Measurements from ENCODE around the gene CD2.

GRCh38 chr1:116733476-116734365 lies 20.5 kb upstream of the CD2 start:
- TF ChIP-seq CTCF (IDR thresholded peaks at IDR 0.05; ENCODE audit: borderline replicate concordance, extremely low read depth, low read length, poor library complexity, severe bottlenecking) (no peak), EZH2 (IDR thresholded peaks at IDR 0.05; ENCODE audit: borderline replicate concordance, low read depth, low read length, severe bottlenecking) (no peak)
